ENCODE data around the gene INF2.
"Not testable (repeated sequence)": the region's sequence is repeated elsewhere in the genome, so short reads cannot be mapped to it uniquely, and the experiment has no call there.

INF2 gene

DNA sequence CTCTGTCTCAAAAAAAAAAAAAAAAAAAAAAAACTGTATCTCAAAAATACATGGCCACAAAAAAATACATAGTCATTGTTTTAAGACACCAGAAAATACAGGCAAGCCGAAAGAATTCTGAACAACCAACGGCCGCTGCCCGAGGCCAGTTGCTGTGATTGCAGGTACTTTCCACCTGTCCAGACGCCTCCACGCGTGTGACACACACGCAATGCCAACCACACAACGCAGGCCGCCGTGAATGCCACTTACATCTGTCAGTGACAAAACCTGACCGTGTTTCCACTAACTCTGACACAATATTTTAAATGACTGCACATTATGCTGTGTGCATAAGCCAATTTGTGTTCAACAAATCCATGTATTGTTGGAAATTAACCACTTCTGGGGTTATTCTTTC is 22.4 kb upstream of the INF2 start:
- Histone ChIP-seq H3K36me3 (ENCODE audit: control insufficient read depth, insufficient read depth, low read length, severe bottlenecking) (no peaks in the 10 kb centered on the region), H3K27me3 (replicated peaks; ENCODE audit: control insufficient read depth, insufficient read depth, low read length) (peaks cover 8% of the 10 kb centered on the region), H3K4me3 (ENCODE audit: low read length) (no peak overlapping the region), H3K9ac (ENCODE audit: low read length) (no peak overlapping the region), H3K4me1 (ENCODE audit: control insufficient read depth, insufficient read depth, low read length) (no peaks in the 10 kb centered on the region), H3K9me3 (ENCODE audit: control insufficient read depth, low read length) (no peaks in the 10 kb centered on the region)
- no peak for DNase-seq (ENCODE audit: low read depth)

DNA sequence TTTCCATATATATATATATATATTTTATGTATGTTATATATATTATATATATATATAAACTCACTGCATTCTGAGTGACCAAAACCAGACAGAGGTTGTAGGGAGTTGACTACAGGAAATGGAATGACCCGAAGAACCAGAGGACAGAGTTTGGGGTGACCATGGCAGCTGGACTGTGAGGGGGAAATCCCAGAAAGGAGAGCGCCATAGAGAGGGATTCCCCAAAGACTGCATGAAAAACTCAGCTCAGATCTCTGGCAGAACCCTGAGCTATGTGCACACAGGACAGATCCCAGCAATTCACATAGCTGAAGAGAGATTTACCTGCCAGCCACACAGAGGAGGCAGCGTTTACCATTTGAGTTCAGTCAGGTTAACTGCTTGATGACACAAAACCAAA is 19.7 kb upstream of the INF2 start:
- no peaks in the 10 kb centered on the region for H3K9me3 ChIP-seq (ENCODE audit: control insufficient read depth, low read length)
- H3K4me1 ChIP-seq (ENCODE audit: control insufficient read depth, insufficient read depth, low read length), result no peaks in the 10 kb centered on the region
- H3K36me3 ChIP-seq (ENCODE audit: control insufficient read depth, insufficient read depth, low read length, severe bottlenecking), result no peaks in the 10 kb centered on the region
- no peak overlapping the region for H3K9ac ChIP-seq (ENCODE audit: low read length)
- H3K27me3 ChIP-seq (replicated peaks; ENCODE audit: control insufficient read depth, insufficient read depth, low read length), result peaks cover 4% of the 10 kb centered on the region
- no peak for DNase-seq (ENCODE audit: low read depth)
- H3K4me3 ChIP-seq (ENCODE audit: low read length), result no peak overlapping the region

DNA sequence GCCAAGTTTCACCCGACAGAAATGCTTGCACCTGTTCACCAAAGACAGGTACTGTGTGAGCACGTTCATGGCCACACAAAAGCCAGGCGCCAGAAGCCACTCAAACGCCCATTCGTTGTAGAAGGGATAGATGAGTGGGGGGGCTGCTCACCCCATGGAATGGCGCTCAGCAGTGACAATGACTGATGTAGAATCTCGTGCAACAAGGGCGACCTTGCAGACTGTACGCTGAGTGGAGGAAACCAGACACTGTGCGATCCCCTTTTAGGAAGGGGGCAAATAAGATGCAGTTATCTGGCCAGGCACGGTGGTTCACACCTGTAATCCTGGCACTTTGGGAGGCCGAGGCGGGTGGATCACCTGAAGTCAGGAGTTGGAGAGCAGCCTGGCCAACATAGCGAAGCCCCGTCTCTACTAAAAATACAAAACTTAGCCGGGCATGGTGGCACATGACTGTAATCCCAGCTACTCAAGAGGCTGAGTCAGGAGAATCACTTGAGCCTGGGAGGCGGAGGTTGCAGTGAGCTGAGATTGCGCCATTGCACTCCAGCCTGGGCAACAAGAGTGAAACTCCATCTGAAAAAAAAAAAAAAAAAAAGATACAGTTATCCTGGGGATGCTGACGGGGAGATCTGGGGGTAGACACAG is 18.0 kb upstream of the INF2 start:
- H3K9me3 ChIP-seq (ENCODE audit: control insufficient read depth, low read length); H3K27me3 ChIP-seq (replicated peaks; ENCODE audit: control insufficient read depth, insufficient read depth, low read length); H3K4me3 ChIP-seq (ENCODE audit: low read length); H3K36me3 ChIP-seq (ENCODE audit: control insufficient read depth, insufficient read depth, low read length, severe bottlenecking); H3K4me1 ChIP-seq (ENCODE audit: control insufficient read depth, insufficient read depth, low read length); DNase-seq (ENCODE audit: low read depth); H3K9ac ChIP-seq (ENCODE audit: low read length): not testable (repeated sequence)

DNA sequence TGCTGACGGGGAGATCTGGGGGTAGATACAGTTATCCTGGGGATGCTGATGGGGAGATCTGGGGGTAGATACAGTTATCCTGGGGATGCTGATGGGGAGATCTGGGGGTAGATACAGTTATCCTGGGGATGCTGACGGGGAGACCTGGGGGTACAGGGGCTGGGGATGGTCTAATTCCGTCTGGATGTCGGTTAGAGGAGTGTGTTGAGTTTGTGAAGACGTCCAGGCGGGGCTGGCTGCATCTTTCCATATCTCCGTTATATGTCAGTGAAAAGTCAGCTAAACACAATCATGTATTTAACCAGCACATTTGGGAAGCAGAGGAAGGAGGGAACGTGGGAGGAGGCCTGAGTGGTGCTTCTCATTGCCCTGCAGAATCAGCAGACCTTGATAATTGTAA is 17.3 kb upstream of the INF2 start:
- H3K4me1 ChIP-seq (ENCODE audit: control insufficient read depth, insufficient read depth, low read length); DNase-seq (ENCODE audit: low read depth); H3K27me3 ChIP-seq (replicated peaks; ENCODE audit: control insufficient read depth, insufficient read depth, low read length); H3K36me3 ChIP-seq (ENCODE audit: control insufficient read depth, insufficient read depth, low read length, severe bottlenecking); H3K9ac ChIP-seq (ENCODE audit: low read length); H3K4me3 ChIP-seq (ENCODE audit: low read length); H3K9me3 ChIP-seq (ENCODE audit: control insufficient read depth, low read length): not testable (repeated sequence)

DNA sequence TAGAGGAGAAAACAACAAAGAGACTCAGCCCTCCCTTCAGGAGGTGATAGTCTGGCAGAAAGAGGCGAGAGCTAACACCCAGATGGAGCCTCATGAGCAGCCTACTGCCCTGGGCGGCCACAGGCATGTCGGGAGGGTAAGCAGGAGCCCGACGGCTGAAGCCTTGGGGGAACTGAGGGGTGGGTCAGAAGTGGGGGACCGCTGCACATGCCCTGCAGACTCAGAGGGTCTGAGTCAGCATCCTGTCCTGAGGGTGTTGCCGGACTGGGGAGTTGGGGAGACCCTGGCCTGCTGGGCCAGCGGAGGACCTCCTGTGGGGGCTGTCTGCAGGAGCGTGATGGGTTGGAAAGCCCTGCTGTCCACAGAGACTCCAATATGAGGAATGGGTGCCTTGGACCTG is 15.9 kb upstream of the INF2 start:
- Histone ChIP-seq H3K9ac (ENCODE audit: low read length) (no peak overlapping the region), H3K27me3 (replicated peaks; ENCODE audit: control insufficient read depth, insufficient read depth, low read length) (no peaks in the 10 kb centered on the region), H3K36me3 (ENCODE audit: control insufficient read depth, insufficient read depth, low read length, severe bottlenecking) (no peaks in the 10 kb centered on the region), H3K9me3 (ENCODE audit: control insufficient read depth, low read length) (no peaks in the 10 kb centered on the region), H3K4me1 (ENCODE audit: control insufficient read depth, insufficient read depth, low read length) (peaks cover 13% of the 10 kb centered on the region), H3K4me3 (ENCODE audit: low read length) (no peak overlapping the region)
- DNase-seq (ENCODE audit: low read depth), result no peak

DNA sequence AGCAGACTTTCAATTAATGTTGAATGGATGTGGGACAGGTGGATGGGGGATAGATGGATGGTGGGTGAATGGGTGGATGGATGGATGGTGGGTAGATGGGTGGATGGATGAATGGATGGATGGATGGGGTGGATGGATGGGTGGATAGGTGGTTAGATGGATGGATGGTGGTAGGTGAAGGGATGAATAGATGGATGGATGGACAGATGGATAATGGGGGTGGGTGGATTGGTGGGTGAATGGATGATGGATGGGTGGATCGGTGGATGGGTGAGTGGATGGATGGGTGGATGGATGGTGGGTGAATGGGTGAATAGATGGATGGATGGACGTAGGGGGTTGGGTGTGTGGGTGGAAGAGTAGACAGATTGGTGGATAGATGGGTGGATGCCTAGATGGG is 14.0 kb upstream of the INF2 start:
- DNase-seq (ENCODE audit: low read depth), result no peak
- Histone ChIP-seq H3K4me1 (ENCODE audit: control insufficient read depth, insufficient read depth, low read length) (peaks cover 19% of the 10 kb centered on the region), H3K27me3 (replicated peaks; ENCODE audit: control insufficient read depth, insufficient read depth, low read length) (no peaks in the 10 kb centered on the region), H3K36me3 (ENCODE audit: control insufficient read depth, insufficient read depth, low read length, severe bottlenecking) (no peaks in the 10 kb centered on the region), H3K4me3 (ENCODE audit: low read length) (no peak overlapping the region), H3K9ac (ENCODE audit: low read length) (no peak overlapping the region), H3K9me3 (ENCODE audit: control insufficient read depth, low read length) (no peaks in the 10 kb centered on the region)

DNA sequence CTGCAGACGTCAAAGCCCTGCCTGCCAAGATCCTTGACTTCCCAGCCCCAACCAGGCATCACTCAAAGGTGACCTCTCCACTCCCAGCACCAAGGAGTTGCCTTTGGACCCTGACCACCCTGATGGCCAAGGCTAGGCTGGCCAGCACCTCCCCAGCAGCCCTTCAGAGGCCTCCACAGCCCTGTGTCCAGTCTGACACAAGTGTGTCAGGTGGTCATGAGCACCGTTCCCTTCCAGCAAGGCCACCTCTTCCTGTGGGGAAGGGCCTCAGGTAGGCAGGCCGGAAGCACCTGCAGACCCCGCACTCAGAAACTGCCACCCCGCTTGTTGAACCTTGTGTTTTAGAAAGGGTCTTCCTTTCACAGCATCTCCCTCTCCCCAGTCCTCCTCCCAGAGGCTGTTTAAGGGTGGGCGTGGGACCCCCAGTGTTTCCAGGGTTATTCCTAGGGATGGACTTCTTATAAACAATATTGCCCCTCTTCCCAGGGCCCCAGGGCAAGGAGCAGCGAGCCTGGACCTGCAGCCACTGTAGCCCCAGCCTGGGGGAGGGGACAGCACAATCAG is 13.2 kb upstream of the INF2 start:
- H3K4me3 ChIP-seq (ENCODE audit: low read length), result no peak overlapping the region
- no peak overlapping the region for H3K9ac ChIP-seq (ENCODE audit: low read length)
- H3K9me3 ChIP-seq (ENCODE audit: control insufficient read depth, low read length), result no peaks in the 10 kb centered on the region
- H3K36me3 ChIP-seq (ENCODE audit: control insufficient read depth, insufficient read depth, low read length, severe bottlenecking), result no peaks in the 10 kb centered on the region
- no peak for DNase-seq (ENCODE audit: low read depth)
- H3K4me1 ChIP-seq (ENCODE audit: control insufficient read depth, insufficient read depth, low read length), result peaks cover 27% of the 10 kb centered on the region
- no peaks in the 10 kb centered on the region for H3K27me3 ChIP-seq (replicated peaks; ENCODE audit: control insufficient read depth, insufficient read depth, low read length)

DNA sequence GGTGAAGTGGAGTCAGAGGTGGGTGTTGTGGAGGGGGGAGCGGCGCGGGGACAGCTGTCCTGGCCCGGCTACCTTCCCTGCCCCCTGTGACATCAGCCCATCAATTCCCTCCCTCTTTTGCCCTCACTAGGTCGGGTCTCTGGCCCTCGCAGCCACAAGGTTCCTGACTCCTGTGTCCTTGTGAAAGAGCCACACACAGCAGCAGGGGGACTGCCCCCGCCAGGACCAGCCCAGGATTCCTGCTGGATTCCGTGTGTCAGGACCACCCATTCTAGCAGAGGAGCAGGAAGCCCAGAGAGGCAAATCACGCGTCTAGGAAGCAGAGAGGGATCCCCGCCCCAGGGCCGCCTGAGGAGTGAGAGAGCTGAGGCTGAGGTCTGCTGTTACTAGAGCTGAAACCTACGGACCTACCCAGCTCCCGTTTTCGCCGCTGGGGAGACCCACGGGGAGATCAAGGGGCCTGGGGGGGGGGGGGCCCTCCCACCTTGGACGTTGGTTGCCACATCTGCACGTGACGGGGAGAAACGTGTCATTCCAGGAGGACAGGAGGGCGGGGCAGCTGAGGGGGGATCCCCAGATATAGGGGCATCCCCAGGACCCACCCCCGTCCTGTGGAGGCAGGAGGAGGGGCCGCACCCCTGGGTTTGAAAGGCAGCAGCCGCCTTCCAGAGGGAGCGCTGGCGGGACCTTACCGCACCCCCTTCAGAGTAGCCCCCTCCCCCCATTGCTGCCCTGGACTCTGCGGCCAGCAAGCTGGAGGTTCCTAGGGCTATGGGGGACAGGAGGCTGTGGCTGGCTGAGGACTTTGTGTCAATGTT is 12.5 kb upstream of the INF2 start:
- H3K27me3 ChIP-seq (replicated peaks; ENCODE audit: control insufficient read depth, insufficient read depth, low read length), result no peaks in the 10 kb centered on the region
- peak overlapping the region; percentile 76 for H3K4me3 ChIP-seq (ENCODE audit: low read length)
- no peaks in the 10 kb centered on the region for H3K36me3 ChIP-seq (ENCODE audit: control insufficient read depth, insufficient read depth, low read length, severe bottlenecking)
- DNase-seq (ENCODE audit: low read depth), result no peak
- peaks cover 34% of the 10 kb centered on the region for H3K4me1 ChIP-seq (ENCODE audit: control insufficient read depth, insufficient read depth, low read length)
- peak overlapping the region; percentile 84 for H3K9ac ChIP-seq (ENCODE audit: low read length)
- no peaks in the 10 kb centered on the region for H3K9me3 ChIP-seq (ENCODE audit: control insufficient read depth, low read length)

DNA sequence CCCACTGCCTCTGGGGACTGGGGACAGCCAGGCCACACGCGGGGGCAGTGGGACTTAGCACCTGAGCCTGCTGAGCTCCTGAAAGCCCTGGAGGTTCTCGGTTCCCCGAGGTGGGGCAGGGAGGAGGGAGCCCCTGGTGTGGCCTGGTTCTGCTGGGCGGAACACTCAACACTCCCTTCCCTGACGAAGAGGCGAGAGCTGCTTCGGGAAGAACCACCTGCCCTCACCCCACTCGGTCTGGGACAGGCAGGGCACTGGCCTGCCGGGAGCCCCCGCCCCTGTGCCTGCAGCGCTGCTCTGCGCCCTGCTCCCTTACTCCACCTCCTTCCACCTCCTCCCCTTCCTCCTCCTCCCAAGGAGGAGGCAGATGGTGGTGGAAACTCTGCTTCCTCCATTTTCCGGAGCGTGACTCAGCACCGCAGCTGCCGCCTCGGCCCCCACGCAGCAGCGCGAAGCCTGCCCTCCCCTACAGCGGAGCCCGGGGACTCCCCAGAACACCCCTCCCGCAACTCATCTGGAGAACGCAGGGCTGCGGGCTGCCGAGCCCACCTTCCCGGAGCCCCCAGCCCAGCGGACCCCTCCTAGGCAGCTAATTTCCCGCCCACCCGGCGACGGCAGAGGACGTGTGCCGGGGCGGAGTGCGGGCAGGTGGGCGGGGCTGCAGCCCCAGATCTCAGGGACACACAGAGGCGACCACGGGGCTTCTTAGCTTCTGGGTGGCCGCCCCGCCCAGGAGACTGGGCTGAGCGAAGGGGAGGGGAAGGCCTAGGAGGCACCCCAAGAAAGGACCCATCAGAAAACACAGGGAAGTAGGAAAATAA is 11.7 kb upstream of the INF2 start:
- Histone ChIP-seq H3K9ac (ENCODE audit: low read length) (peak overlapping the region; percentile 84), H3K4me1 (ENCODE audit: control insufficient read depth, insufficient read depth, low read length) (peaks cover 41% of the 10 kb centered on the region), H3K27me3 (replicated peaks; ENCODE audit: control insufficient read depth, insufficient read depth, low read length) (no peaks in the 10 kb centered on the region), H3K36me3 (ENCODE audit: control insufficient read depth, insufficient read depth, low read length, severe bottlenecking) (no peaks in the 10 kb centered on the region), H3K9me3 (ENCODE audit: control insufficient read depth, low read length) (no peaks in the 10 kb centered on the region), H3K4me3 (ENCODE audit: low read length) (peak overlapping the region; percentile 76)
- peak; percentile 79 for DNase-seq (ENCODE audit: low read depth)

DNA sequence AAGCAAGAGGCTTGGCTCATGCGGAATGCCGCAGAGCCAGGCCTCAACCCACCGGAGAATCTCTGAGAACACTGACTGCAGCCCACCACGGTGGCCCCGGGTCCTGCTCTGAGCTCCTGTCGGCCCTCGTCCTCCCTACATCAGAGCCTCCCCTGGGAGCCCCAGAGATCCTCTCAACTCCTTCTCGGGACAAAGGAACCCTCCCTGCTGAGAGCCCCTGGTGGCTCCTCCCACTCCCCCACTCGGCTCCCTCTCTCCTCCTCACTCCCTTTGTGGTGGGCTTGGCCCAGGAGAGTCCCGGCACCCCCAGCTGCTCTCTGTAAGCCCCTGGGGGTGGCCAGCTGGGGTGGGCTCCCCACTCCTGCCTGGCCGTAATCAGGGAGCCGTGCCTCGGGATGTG is 11.1 kb upstream of the INF2 start:
- Histone ChIP-seq H3K9me3 (ENCODE audit: control insufficient read depth, low read length) (no peaks in the 10 kb centered on the region), H3K36me3 (ENCODE audit: control insufficient read depth, insufficient read depth, low read length, severe bottlenecking) (no peaks in the 10 kb centered on the region), H3K9ac (ENCODE audit: low read length) (peak overlapping the region; percentile 84), H3K4me1 (ENCODE audit: control insufficient read depth, insufficient read depth, low read length) (peaks cover 41% of the 10 kb centered on the region), H3K27me3 (replicated peaks; ENCODE audit: control insufficient read depth, insufficient read depth, low read length) (no peaks in the 10 kb centered on the region), H3K4me3 (ENCODE audit: low read length) (peak overlapping the region; percentile 76)
- DNase-seq (ENCODE audit: low read depth), result peak; percentile 58
